IPS-NIHi7 (cell line): ENCODE results near the gene ZNF48.

Source experiments
- DNase-seq: peaks from one replicate; pipeline ENCODE4 v3.0.0; 2012; ENCODE audit warnings: mixed read lengths; ENCODE audit errors: extremely low spot score

Gene ZNF48

DNA sequence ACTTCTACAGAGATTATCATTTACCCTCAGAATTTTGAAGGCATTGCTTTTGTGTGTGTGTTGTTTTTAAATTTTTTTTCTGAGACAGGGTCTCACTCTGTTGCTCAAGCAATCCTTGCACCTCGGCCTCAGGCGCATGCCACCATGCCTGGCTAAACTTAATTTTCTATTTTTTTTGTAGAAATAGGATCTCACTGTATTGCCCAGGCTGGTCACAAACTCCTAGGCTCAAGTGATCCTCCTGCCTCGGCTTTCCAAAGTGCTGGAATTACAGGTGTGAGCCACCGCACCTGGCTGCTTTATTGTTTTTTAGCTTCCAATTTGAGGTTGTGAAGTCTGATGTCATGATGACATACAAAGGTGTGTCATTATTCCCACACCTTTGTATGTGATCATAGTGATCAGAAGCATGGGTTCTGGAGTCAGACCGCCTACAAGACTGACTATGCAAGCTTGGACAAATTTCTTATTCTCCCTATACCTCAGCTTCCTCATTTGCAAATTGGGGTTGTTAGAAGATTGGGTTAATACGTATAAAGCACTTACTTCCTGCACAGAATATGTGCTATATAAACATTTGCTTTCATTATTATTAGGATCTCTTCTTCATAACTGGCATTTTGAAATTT, 44.6 kb downstream of the ZNF48 start:
- no peak for DNase-seq

DNA sequence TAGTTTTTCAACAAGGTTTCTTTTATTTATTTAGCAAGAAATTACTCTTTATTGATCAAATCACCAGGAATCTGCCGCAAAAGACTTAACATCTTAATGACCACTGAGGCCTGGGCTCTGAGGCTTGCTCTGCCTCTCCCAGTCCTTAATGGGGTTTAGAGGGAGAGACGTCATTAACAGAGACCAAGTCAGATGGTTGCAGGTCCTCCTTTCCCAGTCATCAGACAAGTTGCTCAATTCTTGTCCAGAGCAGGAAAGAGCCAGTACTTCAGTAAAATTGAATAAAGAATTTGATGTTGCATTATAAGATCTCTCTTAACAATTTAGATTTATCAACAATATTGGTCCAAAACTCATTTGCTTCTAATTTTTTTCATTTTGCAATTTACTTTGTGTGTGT, 48.4 kb downstream of the ZNF48 start:
- no peak for DNase-seq

DNA sequence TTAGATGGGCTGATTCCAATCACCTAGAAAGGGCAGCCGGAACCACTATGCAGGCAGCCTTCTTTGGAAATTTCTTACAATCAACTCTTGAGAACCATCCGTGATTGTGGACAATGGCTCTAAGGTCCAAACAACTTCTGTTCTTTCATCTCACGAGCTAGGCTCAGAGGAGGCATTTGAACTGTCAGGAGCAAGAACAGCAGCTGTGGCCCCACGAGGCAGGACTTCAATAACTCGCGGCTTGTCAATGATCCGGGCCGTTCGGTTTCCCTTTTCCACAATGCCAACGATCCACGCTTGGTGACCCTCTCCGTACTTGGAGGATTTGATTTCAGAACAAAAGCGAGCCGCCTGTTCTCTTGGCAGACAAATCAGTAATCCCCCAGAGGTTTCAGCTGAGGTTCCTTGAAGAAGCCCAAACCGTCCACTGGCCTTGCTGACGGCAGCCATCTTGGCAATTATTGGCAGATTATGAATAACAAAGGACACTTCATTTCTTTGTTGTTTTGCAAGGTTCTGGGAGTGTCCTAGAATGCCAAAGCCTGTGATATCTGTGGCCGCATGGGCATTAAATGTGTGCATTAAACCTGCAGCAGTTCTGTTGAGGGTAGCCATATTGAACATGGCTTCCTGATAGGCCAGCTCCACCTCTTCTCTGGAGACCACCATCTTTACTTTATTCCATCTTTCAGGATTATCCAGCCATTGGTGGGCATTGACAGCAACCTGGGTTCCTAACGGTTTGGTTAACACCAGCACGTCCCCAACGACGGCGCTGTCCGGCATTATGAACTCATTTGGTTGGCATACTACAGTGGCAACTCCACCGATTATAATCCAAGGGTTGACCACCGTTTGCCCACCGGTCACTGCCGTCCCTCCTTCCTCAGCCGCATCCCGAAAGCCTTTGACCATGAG, 49.3 kb downstream of the ZNF48 start:
- no peak for DNase-seq

DNA sequence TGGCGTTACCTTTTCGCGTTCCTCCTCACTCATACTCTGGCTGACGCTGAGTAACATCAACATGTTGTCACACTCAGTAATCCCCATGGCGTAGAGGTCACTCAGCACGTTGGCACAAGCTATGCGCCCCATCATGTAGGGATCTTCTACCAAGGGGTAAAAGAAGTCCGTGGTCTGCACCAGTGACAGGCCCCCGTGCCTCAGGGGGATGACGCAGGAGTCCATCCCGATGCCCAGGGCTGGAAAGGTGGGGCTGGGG, 49.9 kb downstream of the ZNF48 start:
- no peak for DNase-seq

DNA sequence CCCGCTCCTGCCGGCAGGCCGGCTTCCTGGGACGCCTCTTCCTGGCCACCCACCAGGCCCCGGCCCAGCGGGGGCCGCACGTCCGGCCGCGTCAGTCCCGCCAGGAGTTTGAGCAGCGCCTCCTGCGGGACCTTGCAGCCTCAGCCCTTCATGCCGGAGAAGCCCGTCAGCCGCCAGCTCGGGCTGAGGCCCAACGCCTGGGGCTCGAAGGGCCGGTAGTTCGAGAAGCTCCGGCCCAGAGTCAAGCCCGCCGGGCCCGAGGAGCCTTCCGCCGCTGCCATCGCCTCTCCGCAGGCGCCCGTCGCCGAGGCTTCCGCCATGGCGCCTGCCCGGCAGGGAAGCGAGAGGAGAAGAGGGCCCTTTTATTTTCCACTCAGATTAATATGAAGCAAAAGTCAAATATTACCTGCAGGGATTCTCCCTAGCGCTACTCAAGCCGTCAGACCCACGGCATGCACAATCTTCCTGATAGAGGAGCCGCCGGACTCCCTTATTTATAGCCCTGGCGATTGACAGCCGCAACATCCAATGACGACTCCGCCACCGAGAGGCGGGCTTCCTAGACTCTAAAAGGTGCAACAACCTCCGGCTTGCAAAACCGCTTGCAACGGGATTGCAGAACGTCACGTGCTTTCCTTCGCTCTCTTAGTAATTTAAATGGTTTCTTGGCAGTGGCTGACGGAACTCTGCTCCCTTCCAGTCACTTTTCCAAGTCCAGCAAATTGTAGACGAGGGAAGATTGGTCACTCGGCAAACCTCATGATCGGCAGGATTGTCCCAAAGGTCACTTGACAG, 50.4 kb downstream of the ZNF48 start, which contains the start of gene SEPHS2:
Gene SEPHS2 (minus strand): TSS at position 467 of the 795 bp plus-strand sequence. CDS start 147 bp downstream, at position 320.
- peak; percentile 92 for DNase-seq

DNA sequence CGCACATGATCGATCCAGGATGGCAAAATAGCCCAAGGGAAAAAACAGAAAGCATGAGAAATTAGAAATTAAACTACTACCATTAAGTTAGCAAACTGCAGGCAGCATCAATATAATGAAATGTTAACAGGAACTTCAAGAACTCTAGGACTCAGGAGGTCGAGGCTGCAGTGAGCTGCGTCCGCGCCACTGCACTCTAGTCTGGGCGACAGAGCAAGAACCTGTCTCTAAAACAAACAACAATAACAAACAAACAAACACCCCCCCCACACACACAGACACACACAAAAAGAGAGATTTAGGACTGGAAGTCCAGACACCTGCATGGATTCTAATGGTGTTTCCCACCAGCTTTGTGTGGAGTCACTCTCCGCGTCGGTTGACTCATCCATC, 51.0 kb downstream of the ZNF48 start:
- DNase-seq, result no peak

DNA sequence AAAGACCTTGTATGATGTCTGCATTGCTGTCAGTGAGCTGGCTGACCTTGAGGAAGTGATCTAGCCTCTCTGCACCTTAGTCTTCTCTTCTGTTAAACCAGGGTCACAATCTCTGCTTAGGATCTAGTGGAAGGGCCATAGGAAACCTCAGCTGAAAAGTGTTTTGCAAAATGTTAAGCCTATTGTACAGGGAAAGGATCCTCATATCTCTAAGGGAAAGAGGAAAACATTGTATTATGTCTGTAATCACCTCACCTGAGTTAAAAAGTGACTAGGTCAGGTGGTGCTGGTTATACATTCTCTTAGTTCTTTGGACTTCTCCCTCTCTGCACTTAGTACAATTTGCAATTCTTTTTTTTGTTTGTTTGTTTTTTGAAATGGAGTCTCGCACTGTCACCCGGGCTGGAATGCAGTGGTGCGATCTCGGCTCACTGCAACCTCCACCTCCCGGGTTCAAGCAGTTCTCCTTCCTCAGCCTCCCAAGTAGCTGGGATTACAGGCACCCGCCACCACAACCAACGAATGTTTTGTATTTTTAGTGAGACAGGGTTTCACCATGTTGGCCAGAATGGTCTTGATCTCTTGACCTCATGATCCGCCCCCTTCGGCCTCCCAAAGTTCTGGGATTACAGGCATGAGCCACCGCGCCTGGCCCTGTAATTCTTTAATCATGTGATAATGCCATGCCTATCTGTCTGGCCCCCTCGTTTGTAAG, 52.4 kb downstream of the ZNF48 start:
- DNase-seq, result no peak

DNA sequence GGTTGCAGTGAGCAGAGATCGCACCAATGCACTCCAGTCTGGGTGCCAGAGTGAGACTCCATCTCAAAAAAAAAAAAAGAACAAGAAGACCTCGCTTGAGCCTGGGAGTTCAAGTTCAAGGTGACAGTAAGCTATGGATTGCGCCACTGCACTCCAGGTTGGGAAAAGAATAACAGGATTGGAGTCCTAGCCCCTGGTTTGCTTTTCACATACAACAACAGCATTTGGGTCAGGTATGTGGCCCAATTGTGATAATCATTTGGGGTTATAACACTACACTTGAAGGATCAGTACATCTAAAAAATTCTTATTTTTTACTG, 53.9 kb downstream of the ZNF48 start:
- no peak for DNase-seq
